Colonic mucosa (tissue), 4 donors: Measurements from ENCODE around the gene GPR18. TPM values are rescaled to one million over a fixed set of nuclear protein-coding genes. Genes with fewer than 3 reads are reported as not detected.

Experiments used
- DNase-seq: peaks from one replicate; pipeline ENCODE4 v3.0.0-alpha.2; 2020
- H3K27ac ChIP-seq: fragments of 200-600 bp; one replicate; pipeline ENCODE4 v1.8.0; 2021
- H3K27me3 ChIP-seq: fragments of 200-600 bp; one replicate; pipeline ENCODE4 v1.8.0; 2021
- H3K36me3 ChIP-seq: fragments of 200-600 bp; one replicate; pipeline ENCODE4 v1.8.0; 2021
- H3K4me1 ChIP-seq: fragments of 200-600 bp; one replicate; pipeline ENCODE4 v1.8.0; 2021; ENCODE audit warnings: mild to moderate bottlenecking
- H3K4me3 ChIP-seq: fragments of 200-600 bp; one replicate; pipeline ENCODE4 v1.8.0; 2021
- H3K9ac ChIP-seq, 2 donors: one replicate each; pipeline ENCODE4 v1.7.0; 2013; ENCODE audit warnings: control low read depth in 2 of 2, low read depth in 2 of 2, low read length in 2 of 2
- H3K9me3 ChIP-seq: fragments of 200-600 bp; one replicate; pipeline ENCODE4 v1.8.0; 2021
- intact Hi-C: fragments of 100-400 bp; cut with DNase I; formaldehyde crosslinking; loops from one replicate; pipeline ENCODE4 v1.14.1; 2022
- total RNA-seq, 2 donors: library from RNA; stranded (reverse); fragmentation: NEBNext Ultra II Directional in 1 of 2; extraction: Animal tissue kit (Norgen Biotek cat#: 25700) in 1 of 2; gene quantifications; one replicate each; pipeline ENCODE4 v1.2.1, GENCODE V29; 2021
- TF ChIP-seq, protein P1 (sequence below): fragments of 200-600 bp; IDR thresholded peaks from one replicate; pipeline ENCODE4 v1.8.0; 2022; ENCODE audit warnings: antibody characterized with exemption, mild to moderate bottlenecking
- donor health status: healthy.
- donor health status: DM: no; HTN: no; CAD: no.
- donor health status: DM: no; HTN: no; CAD: no.

Gene GPR18
- total RNA-seq, 2 donors from 2014 or later, result 0.35 TPM; not detected in 1

DNA sequence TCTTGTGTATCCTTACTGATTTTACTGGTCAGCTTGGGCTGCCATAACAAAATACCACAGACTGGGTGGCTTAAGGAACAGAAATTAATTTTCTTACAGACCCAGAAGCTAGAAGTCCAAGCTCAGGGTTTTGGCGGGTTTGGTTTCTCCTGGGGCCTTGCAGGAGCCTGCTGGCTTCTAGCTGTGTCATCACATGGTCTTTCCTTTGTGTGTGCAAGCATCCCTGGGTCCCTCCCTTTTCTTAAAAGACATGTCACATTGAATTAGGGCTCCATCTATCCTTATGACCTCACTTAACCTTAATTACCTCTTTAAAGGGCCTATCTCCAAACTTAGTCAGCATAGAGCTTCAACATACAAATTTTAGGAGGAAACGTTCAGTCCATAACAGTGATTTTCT is 34.2 kb downstream of the GPR18 start:
- TF ChIP-seq, protein P1, sequence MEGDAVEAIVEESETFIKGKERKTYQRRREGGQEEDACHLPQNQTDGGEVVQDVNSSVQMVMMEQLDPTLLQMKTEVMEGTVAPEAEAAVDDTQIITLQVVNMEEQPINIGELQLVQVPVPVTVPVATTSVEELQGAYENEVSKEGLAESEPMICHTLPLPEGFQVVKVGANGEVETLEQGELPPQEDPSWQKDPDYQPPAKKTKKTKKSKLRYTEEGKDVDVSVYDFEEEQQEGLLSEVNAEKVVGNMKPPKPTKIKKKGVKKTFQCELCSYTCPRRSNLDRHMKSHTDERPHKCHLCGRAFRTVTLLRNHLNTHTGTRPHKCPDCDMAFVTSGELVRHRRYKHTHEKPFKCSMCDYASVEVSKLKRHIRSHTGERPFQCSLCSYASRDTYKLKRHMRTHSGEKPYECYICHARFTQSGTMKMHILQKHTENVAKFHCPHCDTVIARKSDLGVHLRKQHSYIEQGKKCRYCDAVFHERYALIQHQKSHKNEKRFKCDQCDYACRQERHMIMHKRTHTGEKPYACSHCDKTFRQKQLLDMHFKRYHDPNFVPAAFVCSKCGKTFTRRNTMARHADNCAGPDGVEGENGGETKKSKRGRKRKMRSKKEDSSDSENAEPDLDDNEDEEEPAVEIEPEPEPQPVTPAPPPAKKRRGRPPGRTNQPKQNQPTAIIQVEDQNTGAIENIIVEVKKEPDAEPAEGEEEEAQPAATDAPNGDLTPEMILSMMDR, result no peak
- intact Hi-C loops, result no loop called here
- Histone ChIP-seq H3K27ac (no peak overlapping the region), H3K4me1 (no peaks in the 10 kb centered on the region), H3K36me3 (no peaks in the 10 kb centered on the region), H3K9ac (no peak overlapping the region), H3K27me3 (no peaks in the 10 kb centered on the region), H3K4me3 (no peak overlapping the region), H3K9me3 (no peaks in the 10 kb centered on the region)
- no peak for DNase-seq

DNA sequence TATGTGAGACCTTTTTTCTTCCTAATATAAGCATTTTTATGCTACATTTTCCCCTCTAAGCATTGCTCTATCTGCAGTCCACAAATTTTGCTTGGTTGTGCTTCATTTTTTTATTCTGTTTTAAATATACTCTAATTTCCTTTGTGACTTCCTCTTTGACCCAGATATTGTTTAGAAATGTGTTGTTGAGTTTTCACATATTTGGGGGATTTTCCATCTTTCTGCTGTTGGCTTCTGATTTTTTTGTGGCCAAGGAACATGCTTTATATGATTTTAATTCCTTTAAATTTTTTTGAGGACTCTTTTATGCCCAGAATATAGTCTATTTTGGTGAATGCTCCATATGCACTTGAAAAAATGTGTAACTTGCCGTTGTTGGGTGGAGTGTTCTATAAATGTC is 34.6 kb downstream of the GPR18 start:
- no peaks in the 10 kb centered on the region for H3K27me3 ChIP-seq
- H3K4me1 ChIP-seq, result no peaks in the 10 kb centered on the region
- H3K9me3 ChIP-seq, result no peaks in the 10 kb centered on the region
- H3K4me3 ChIP-seq, result no peak overlapping the region
- H3K36me3 ChIP-seq, result no peaks in the 10 kb centered on the region
- TF ChIP-seq, protein P1, result no peak
- no peak for DNase-seq
- H3K27ac ChIP-seq, result no peak overlapping the region
- no peak overlapping the region for H3K9ac ChIP-seq
- intact Hi-C loops, result no loop called here

DNA sequence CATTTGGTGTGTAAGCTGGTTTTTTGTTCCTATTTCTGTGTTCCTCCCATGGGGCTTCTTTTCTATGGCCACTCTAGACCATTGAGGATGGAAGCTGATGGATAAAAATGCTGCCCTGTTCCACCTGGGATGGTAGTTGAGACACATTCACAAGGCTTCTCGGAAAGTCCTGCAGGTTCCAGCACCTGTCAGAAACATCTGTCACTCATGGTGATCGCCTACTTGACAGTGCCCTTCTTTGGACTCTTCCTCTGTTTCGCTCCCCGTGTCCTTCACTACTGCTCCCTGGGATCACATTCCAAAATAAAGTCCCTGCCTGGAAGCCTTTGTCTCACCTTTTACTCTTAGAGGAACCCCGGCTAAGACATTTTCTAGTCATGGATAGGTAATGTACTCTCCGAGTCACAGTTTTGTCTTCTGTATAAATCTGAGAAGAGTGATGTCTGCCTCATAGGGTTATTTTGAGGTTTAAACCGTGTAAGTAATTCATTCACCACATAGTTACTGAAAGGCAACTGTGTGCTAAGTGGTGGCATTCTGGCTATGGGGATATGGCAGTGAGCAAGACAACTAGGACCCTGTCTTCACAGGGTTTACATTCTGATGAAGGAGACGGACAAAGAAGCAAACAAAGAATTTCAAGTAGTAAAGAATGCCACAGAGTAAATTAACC is 36.5 kb downstream of the GPR18 start:
- Histone ChIP-seq H3K4me3 (no peak overlapping the region), H3K27ac (no peak overlapping the region), H3K36me3 (no peaks in the 10 kb centered on the region), H3K4me1 (no peaks in the 10 kb centered on the region), H3K9me3 (no peaks in the 10 kb centered on the region), H3K27me3 (no peaks in the 10 kb centered on the region), H3K9ac (no peak overlapping the region)
- intact Hi-C loops, result no loop called here
- TF ChIP-seq, protein P1, result no peak
- DNase-seq, result no peak

DNA sequence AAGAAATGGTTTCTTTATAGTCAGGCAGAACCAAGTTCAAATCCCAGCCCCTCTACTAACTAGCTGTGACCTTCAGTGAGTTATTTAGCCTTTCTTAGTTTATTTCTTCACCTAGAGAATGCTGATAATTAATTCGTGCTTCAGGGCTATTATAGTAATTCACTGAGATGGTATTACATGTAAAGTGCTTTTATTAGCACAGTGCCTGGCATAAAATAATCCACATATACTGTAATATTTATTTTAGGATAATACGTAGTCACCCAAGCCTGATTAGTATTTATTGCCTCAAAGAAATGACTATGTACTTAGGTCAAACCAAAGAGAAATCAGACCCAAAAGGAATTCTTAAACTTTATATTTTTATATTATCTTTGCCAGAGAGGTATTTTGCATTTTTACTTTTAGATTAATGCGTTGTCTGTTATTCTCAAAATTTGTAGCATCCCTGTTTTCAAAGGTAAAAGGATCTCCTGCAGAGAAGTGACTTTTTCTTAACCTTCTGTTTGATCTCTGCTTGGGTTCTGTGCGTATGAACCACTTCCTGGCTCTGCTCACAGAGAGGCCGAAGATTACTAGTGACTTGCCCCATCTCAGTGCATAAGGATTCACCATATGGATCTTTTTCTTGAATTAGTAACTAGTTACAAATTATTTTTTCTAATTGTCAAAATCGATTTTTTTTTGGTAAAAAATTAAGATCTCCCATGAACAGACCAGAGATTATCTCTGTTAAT is 37.8 kb downstream of the GPR18 start:
- H3K27ac ChIP-seq, result no peak overlapping the region
- no peaks in the 10 kb centered on the region for H3K27me3 ChIP-seq
- no peaks in the 10 kb centered on the region for H3K4me1 ChIP-seq
- no peak overlapping the region for H3K9ac ChIP-seq
- intact Hi-C loops, result no loop called here
- H3K4me3 ChIP-seq, result no peak overlapping the region
- no peaks in the 10 kb centered on the region for H3K36me3 ChIP-seq
- DNase-seq, result no peak
- TF ChIP-seq, protein P1, result no peak
- no peaks in the 10 kb centered on the region for H3K9me3 ChIP-seq

DNA sequence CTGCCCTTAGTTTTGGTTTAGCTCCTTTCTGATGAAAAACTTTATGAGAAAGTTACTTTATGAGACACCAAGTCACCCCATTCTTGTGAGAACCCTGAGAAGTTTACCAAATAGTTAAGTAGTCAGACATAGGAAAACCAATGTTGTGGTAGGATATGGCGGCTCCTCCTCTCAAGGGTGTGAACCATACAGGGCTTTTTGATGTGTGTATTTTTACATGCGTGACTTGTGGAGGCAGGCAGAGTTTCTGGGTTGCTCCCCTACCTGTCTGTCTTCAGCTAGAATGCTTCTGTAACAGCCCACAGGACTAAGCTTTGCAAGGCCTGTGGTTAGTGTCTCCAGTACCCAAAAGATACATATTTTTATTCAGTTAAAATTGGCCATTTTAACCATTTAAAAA is 39.2 kb downstream of the GPR18 start:
- Histone ChIP-seq H3K9ac (no peak overlapping the region), H3K27ac (no peak overlapping the region), H3K4me1 (no peaks in the 10 kb centered on the region), H3K9me3 (no peaks in the 10 kb centered on the region), H3K36me3 (no peaks in the 10 kb centered on the region), H3K27me3 (no peaks in the 10 kb centered on the region), H3K4me3 (no peak overlapping the region)
- intact Hi-C loops, result no loop called here
- DNase-seq, result no peak
- TF ChIP-seq, protein P1, result no peak
